WTC11 (cell line): ENCODE measurements around the gene ANKRD28. TPM values are rescaled to one million over a fixed set of nuclear protein-coding genes. Genes with fewer than 3 reads are reported as not detected.

Experiments
- ATAC-seq: fragments of 200-7000 bp; cut with Tn5 transposase; 2 replicates; pipeline ENCODE4 v1.10.0; 2021; ENCODE audit warnings: mild to moderate bottlenecking, moderate library complexity
- CTCF ChIA-PET: fragments of 300-600 bp; sonication (Branson Sonifier 250); formaldehyde crosslinking; loops from one replicate; lab custom pipeline; 2021; ENCODE audit warnings: antibody characterized with exemption; lab: Charles Lee
- POLR2A ChIA-PET: fragments of 350-600 bp; sonication (Branson Sonifier 250); formaldehyde crosslinking; loops from one replicate; lab custom pipeline; 2021; ENCODE audit warnings: antibody characterized with exemption; lab: Charles Lee
- DNase-seq: peaks from one replicate; pipeline ENCODE4 v3.0.0; 2021; ENCODE audit warnings: low spot score
- H3K27ac Mint-ChIP-seq: 2 replicates; pipeline ENCODE4 v1.8.0; 2021; ENCODE audit warnings: mixed read lengths
- H3K27me3 Mint-ChIP-seq: 2 replicates; pipeline ENCODE4 v1.8.0; 2021; ENCODE audit warnings: low read depth, mild to moderate bottlenecking, moderate library complexity, mixed read lengths
- H3K36me3 Mint-ChIP-seq: 2 replicates; pipeline ENCODE4 v1.8.0; 2021; ENCODE audit warnings: mixed read lengths
- H3K4me1 Mint-ChIP-seq: 2 replicates; pipeline ENCODE4 v1.8.0; 2022; ENCODE audit warnings: mixed read lengths
- H3K4me3 Mint-ChIP-seq: 2 replicates; pipeline ENCODE4 v1.8.0; 2021; ENCODE audit warnings: mild to moderate bottlenecking, moderate library complexity, mixed read lengths
- H3K9me3 Mint-ChIP-seq: 2 replicates; pipeline ENCODE4 v1.8.0; 2021; ENCODE audit warnings: mixed read lengths
- ATF3 ChIP-seq: sonication (generic); formaldehyde crosslinking; conservative IDR thresholded peaks from 2 replicates; pipeline ENCODE4 v1.8.1; 2022; ENCODE audit warnings: mild to moderate bottlenecking, missing genetic modification reagents
- IRF1 ChIP-seq: sonication (generic); formaldehyde crosslinking; IDR thresholded peaks from 2 replicates; pipeline ENCODE4 v1.8.0; 2023; ENCODE audit warnings: missing genetic modification reagents
- IRF2 ChIP-seq: sonication (generic); formaldehyde crosslinking; IDR thresholded peaks from 2 replicates; pipeline ENCODE4 v1.8.0; 2022; ENCODE audit warnings: low read depth, missing genetic modification reagents, borderline replicate concordance
- PRDM15 ChIP-seq: sonication (generic); formaldehyde crosslinking; IDR thresholded peaks from 2 replicates; pipeline ENCODE4 v1.8.0; 2022; ENCODE audit warnings: missing genetic modification reagents
- SOX15 ChIP-seq: fragments of 250-450 bp; sonication (Bioruptor Pico); IDR thresholded peaks from 2 replicates; pipeline ENCODE4 v1.9.0; 2021; ENCODE audit warnings: mild to moderate bottlenecking
- USF2 ChIP-seq: sonication (generic); formaldehyde crosslinking; IDR thresholded peaks from 2 replicates; pipeline ENCODE4 v1.8.1; 2023; ENCODE audit warnings: mild to moderate bottlenecking, missing genetic modification reagents, moderate library complexity
- ZBTB43 ChIP-seq: sonication (generic); formaldehyde crosslinking; IDR thresholded peaks from 2 replicates; pipeline ENCODE4 v1.8.1; 2023; ENCODE audit warnings: mild to moderate bottlenecking, missing genetic modification reagents
- ZNF416 ChIP-seq: fragments of 250-450 bp; sonication (Bioruptor Pico); IDR thresholded peaks from 2 replicates; pipeline ENCODE4 v1.9.0; 2021; ENCODE audit warnings: mild to moderate bottlenecking, inconsistent platforms
- total RNA-seq: library from RNA; stranded (reverse); gene quantifications from 3 replicates; pipeline ENCODE4 v1.2.3, GENCODE V29; 2021
- TF ChIP-seq, protein P1 (sequence below): sonication (generic); formaldehyde crosslinking; IDR thresholded peaks from 2 replicates; pipeline ENCODE4 v1.8.0; 2022; ENCODE audit warnings: mild to moderate bottlenecking, missing genetic modification reagents
- TF ChIP-seq, protein P2 (sequence below): fragments of 250-450 bp; sonication (Bioruptor Pico); IDR thresholded peaks from 2 replicates; pipeline ENCODE4 v1.9.0; 2021; ENCODE audit warnings: mild to moderate bottlenecking, borderline replicate concordance
- TF ChIP-seq, protein P3 (sequence below): fragments of 250-450 bp; sonication (Bioruptor Pico); IDR thresholded peaks from 2 replicates; pipeline ENCODE4 v1.8.0; 2021; ENCODE audit warnings: mild to moderate bottlenecking

The ANKRD28 gene
- total RNA-seq, 1 experiment from 2014 or later = 51.6 TPM

DNA sequence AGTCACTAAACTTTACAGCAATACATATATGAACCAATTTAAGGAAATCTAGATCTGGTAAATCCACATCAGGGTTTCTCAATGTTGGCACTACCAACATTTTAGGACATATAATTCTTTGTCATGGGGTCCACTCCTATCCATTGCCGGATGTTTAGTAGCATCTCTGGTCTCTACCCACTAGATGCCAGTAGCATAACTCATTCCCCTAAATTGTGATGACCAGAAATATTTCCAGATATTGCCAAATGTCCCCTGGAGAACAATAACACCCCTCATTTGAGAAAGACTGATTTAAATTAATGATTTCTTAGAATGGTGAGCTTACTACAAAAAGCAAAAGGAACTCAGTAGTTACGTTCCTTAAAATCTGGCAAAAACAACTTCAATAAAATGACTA lies 23.1 kb upstream of the ANKRD28 start:
- H3K27ac Mint-ChIP-seq = no peak overlapping the region
- H3K27me3 Mint-ChIP-seq = no peaks in the 10 kb centered on the region
- H3K4me3 Mint-ChIP-seq = no peak overlapping the region
- no peaks in the 10 kb centered on the region for H3K36me3 Mint-ChIP-seq
- CTCF ChIA-PET = no interaction called here
- H3K4me1 Mint-ChIP-seq = peaks cover 27% of the 10 kb centered on the region
- POLR2A ChIA-PET = no interaction called here
- no peak for ATAC-seq
- TF ChIP-seq, protein P1, sequence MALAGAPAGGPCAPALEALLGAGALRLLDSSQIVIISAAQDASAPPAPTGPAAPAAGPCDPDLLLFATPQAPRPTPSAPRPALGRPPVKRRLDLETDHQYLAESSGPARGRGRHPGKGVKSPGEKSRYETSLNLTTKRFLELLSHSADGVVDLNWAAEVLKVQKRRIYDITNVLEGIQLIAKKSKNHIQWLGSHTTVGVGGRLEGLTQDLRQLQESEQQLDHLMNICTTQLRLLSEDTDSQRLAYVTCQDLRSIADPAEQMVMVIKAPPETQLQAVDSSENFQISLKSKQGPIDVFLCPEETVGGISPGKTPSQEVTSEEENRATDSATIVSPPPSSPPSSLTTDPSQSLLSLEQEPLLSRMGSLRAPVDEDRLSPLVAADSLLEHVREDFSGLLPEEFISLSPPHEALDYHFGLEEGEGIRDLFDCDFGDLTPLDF (CRISPR knock-in tag) = no peak
- TF ChIP-seq PRDM15 (CRISPR knock-in tag) (no peak), ZNF416 (CRISPR knock-in tag) (no peak), ZBTB43 (CRISPR knock-in tag) (no peak), IRF1 (no peak), ATF3 (CRISPR knock-in tag) (no peak), IRF2 (no peak), USF2 (CRISPR knock-in tag) (no peak), SOX15 (no peak)
- TF ChIP-seq, protein P2, sequence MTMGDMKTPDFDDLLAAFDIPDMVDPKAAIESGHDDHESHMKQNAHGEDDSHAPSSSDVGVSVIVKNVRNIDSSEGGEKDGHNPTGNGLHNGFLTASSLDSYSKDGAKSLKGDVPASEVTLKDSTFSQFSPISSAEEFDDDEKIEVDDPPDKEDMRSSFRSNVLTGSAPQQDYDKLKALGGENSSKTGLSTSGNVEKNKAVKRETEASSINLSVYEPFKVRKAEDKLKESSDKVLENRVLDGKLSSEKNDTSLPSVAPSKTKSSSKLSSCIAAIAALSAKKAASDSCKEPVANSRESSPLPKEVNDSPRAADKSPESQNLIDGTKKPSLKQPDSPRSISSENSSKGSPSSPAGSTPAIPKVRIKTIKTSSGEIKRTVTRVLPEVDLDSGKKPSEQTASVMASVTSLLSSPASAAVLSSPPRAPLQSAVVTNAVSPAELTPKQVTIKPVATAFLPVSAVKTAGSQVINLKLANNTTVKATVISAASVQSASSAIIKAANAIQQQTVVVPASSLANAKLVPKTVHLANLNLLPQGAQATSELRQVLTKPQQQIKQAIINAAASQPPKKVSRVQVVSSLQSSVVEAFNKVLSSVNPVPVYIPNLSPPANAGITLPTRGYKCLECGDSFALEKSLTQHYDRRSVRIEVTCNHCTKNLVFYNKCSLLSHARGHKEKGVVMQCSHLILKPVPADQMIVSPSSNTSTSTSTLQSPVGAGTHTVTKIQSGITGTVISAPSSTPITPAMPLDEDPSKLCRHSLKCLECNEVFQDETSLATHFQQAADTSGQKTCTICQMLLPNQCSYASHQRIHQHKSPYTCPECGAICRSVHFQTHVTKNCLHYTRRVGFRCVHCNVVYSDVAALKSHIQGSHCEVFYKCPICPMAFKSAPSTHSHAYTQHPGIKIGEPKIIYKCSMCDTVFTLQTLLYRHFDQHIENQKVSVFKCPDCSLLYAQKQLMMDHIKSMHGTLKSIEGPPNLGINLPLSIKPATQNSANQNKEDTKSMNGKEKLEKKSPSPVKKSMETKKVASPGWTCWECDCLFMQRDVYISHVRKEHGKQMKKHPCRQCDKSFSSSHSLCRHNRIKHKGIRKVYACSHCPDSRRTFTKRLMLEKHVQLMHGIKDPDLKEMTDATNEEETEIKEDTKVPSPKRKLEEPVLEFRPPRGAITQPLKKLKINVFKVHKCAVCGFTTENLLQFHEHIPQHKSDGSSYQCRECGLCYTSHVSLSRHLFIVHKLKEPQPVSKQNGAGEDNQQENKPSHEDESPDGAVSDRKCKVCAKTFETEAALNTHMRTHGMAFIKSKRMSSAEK (CRISPR knock-in tag) = no peak
- TF ChIP-seq, protein P3, sequence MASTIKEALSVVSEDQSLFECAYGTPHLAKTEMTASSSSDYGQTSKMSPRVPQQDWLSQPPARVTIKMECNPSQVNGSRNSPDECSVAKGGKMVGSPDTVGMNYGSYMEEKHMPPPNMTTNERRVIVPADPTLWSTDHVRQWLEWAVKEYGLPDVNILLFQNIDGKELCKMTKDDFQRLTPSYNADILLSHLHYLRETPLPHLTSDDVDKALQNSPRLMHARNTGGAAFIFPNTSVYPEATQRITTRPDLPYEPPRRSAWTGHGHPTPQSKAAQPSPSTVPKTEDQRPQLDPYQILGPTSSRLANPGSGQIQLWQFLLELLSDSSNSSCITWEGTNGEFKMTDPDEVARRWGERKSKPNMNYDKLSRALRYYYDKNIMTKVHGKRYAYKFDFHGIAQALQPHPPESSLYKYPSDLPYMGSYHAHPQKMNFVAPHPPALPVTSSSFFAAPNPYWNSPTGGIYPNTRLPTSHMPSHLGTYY (CRISPR knock-in tag) = no peak
- TF ChIP-seq, all 79 proteins: peak for 0
- no peaks in the 10 kb centered on the region for H3K9me3 Mint-ChIP-seq
- no peak for DNase-seq
